ENCODE measurements around the gene SLC66A2.

- TF ChIP-seq CTCF (IDR thresholded peaks at IDR 0.05) (no peak), POLR2A (IDR thresholded peaks at IDR 0.05) (no peak)
These were observed 46.9 kb downstream of the SLC66A2 start for GRCh38 chr18:79904357-79905147.
